K562 (cell line): ENCODE data around the gene MRNIP. TPM values are rescaled to one million over a fixed set of nuclear protein-coding genes. Genes with fewer than 3 reads are reported as not detected.

Source experiments
- ATAC-seq: fragments of 200-7000 bp; cut with Tn5 transposase; 3 replicates; pipeline ENCODE4 v1.9.1; 2020; ENCODE audit warnings: moderate library complexity
- BruUV-seq: library from RNA; stranded (reverse); fragments of 400-500 nt; replicated peaks from 2 replicates; lab custom pipeline; 2021; lab: Mats Ljungman, UMichigan
- CTCF ChIA-PET: fragments of 300-600 bp; formaldehyde crosslinking; extraction: SDS; loops from one replicate; lab custom pipeline; 2021; ENCODE audit warnings: low intra/inter-chr PET ratio; lab: Yijun Ruan, JAX
- POLR2A ChIA-PET: fragments of 300-600, 350-650 bp; sonication (Branson Sonifier 250); formaldehyde crosslinking; extraction: SDS; loops from one replicate; lab custom pipeline; 2021; ENCODE audit warnings: antibody characterized with exemption, inconsistent platforms; lab: Yijun Ruan, JAX
- DNase-seq, 4 experiments: peaks; one replicate each; pipeline versions ENCODE4 v3.0.0 to v3.0.0-alpha.2; 2011 to 2018; ENCODE audit warnings: low spot score in 3 of 4, mixed read lengths in 3 of 4; ENCODE audit errors: extremely low read depth in 1 of 4
- FAIRE-seq: peaks from 2 replicates; lab custom pipeline; 2011; peaks lifted over from hg19 to GRCh38; lab: Jason Lieb, UNC
- H2AFZ ChIP-seq: 2 replicates; pipeline ENCODE4 v1.6.0; 2011; ENCODE audit warnings: low read depth, low read length, control low read depth, inconsistent platforms
- H3K27ac ChIP-seq: fragments of 200-600 bp; 3 replicates; pipeline ENCODE4 v1.8.0; 2011; ENCODE audit warnings: low read depth, mild to moderate bottlenecking, control low read depth, inconsistent platforms, low read length, moderate library complexity, mixed read lengths; ENCODE audit errors: extremely low read depth
- H3K27me3 ChIP-seq, 2 experiments: fragments of 300-600 bp in 1 of 2; 2 replicates in 1 of 2; 3 replicates in 1 of 2; pipeline versions ENCODE4 v1.6.0 to v1.8.0; 2011; ENCODE audit warnings: inconsistent platforms in 2 of 2, low read length in 2 of 2, mild to moderate bottlenecking in 1 of 2, mixed read lengths in 1 of 2, moderate library complexity in 1 of 2; ENCODE audit not compliant: control insufficient read depth in 2 of 2, insufficient read depth in 2 of 2
- H3K36me3 ChIP-seq: fragments of 300-600 bp; 3 replicates; pipeline ENCODE4 v1.8.0; 2011; ENCODE audit warnings: mild to moderate bottlenecking, low read length, inconsistent platforms; ENCODE audit not compliant: control insufficient read depth, insufficient read depth
- H3K4me1 ChIP-seq, 2 experiments: fragments of 200-600 bp in 1 of 2; replicated peaks in 1 of 2; 2 replicates in 1 of 2; 3 replicates in 1 of 2; pipeline versions ENCODE4 v1.5.1 to v1.8.0; 2011; ENCODE audit warnings: inconsistent platforms in 2 of 2, low read length in 2 of 2, mild to moderate bottlenecking in 1 of 2, mixed read lengths in 1 of 2, moderate library complexity in 1 of 2; ENCODE audit not compliant: control insufficient read depth in 2 of 2, insufficient read depth in 2 of 2
- H3K4me2 ChIP-seq: 2 replicates; pipeline ENCODE4 v1.6.1; 2011; ENCODE audit warnings: low read length, control low read depth, inconsistent platforms, mixed read lengths; ENCODE audit not compliant: insufficient read depth
- H3K4me3 ChIP-seq: fragments of 200-600 bp; sonication (generic), shearing (Covaris generic); 2 replicates; pipeline ENCODE4 v1.5.1; 2016; ENCODE audit warnings: control low read depth, inconsistent platforms
- H3K79me2 ChIP-seq: fragments of 200-600 bp; 3 replicates; pipeline ENCODE4 v1.8.0; 2011; ENCODE audit warnings: low read length, inconsistent platforms; ENCODE audit not compliant: control insufficient read depth, insufficient read depth
- H3K9ac ChIP-seq, 2 experiments: 2 replicates each; pipeline versions ENCODE4 v1.6.0 to v1.6.1; 2011; ENCODE audit warnings: low read depth in 2 of 2, low read length in 2 of 2, control low read depth in 1 of 2, inconsistent platforms in 1 of 2, mild to moderate bottlenecking in 1 of 2, mixed read lengths in 1 of 2; ENCODE audit not compliant: insufficient read depth in 1 of 2
- H3K9me1 ChIP-seq: one replicate; pipeline ENCODE4 v1.6.0; 2011; ENCODE audit warnings: inconsistent platforms, mild to moderate bottlenecking, low read length, moderate library complexity; ENCODE audit not compliant: control insufficient read depth, insufficient read depth
- H3K9me3 ChIP-seq: replicated peaks from 2 replicates; pipeline ENCODE4 v1.5.1; 2011; ENCODE audit warnings: low read depth, low read length, inconsistent platforms; ENCODE audit not compliant: control insufficient read depth, insufficient read depth
- H4K20me1 ChIP-seq: replicated peaks from 2 replicates; pipeline ENCODE4 v1.6.1; 2011; ENCODE audit warnings: low read length, inconsistent platforms, mixed read lengths; ENCODE audit not compliant: control insufficient read depth, insufficient read depth
- ARID1B ChIP-seq: fragments of 450-650 bp; IDR thresholded peaks from 2 replicates; pipeline ENCODE4 v1.6.1; 2016; ENCODE audit warnings: antibody characterized with exemption, mild to moderate bottlenecking, inconsistent platforms
- BCL6 ChIP-seq: fragments of 250-450 bp; sonication (Bioruptor Pico); IDR thresholded peaks from 2 replicates; pipeline ENCODE4 v1.4.0; 2020
- FOXP1 ChIP-seq: sonication (generic); formaldehyde crosslinking; IDR thresholded peaks from 2 replicates; pipeline ENCODE4 v1.8.0; 2022; ENCODE audit warnings: mild to moderate bottlenecking, missing genetic modification reagents
- HNRNPL ChIP-seq: fragments of 200-400 bp; formaldehyde crosslinking; IDR thresholded peaks from 2 replicates; pipeline ENCODE4 v1.6.1; 2017; ENCODE audit warnings: low read depth, mild to moderate bottlenecking, low read length
- MAFG ChIP-seq: fragments of 450-650 bp; conservative IDR thresholded peaks from 2 replicates; pipeline ENCODE4 v1.6.1; 2016; ENCODE audit warnings: missing genetic modification characterization, missing compliant biosample characterization
- MECOM ChIP-seq: fragments of 250-450 bp; sonication (Bioruptor Pico); IDR thresholded peaks from 2 replicates; pipeline ENCODE4 v1.8.0; 2022; ENCODE audit warnings: inconsistent platforms
- PRDM10 ChIP-seq: fragments of 450-650 bp; IDR thresholded peaks from 2 replicates; pipeline ENCODE4 v1.6.1; 2018; ENCODE audit not compliant: partially characterized antibody
- PTRF ChIP-seq: fragments of 450-650 bp; IDR thresholded peaks from 2 replicates; pipeline ENCODE4 v1.6.1; 2016; ENCODE audit warnings: mild to moderate bottlenecking, missing genetic modification characterization, missing compliant biosample characterization
- SFPQ ChIP-seq: fragments of 200-400 bp; formaldehyde crosslinking; IDR thresholded peaks from 2 replicates; pipeline ENCODE4 v1.6.1; 2017; ENCODE audit warnings: mild to moderate bottlenecking, low read depth, low read length, moderate library complexity
- SRSF7 ChIP-seq: fragments of 200-400 bp; formaldehyde crosslinking; optimal IDR thresholded peaks from 2 replicates; pipeline ENCODE3; 2017; ENCODE audit warnings: mild to moderate bottlenecking, low read depth, low read length
- WGBS: fragments of 100-300 bp; shearing (Covaris generic); methylation state at CpG from one replicate; pipeline ENCODE4 v1.1.6; 2016; ENCODE audit warnings: low coverage, mixed read lengths; ENCODE audit not compliant: insufficient coverage; ENCODE audit errors: missing lambda C conversion rate; 5-methylcytosine and 5-hydroxymethylcytosine counted together
- in situ Hi-C: fragments of 300-500 bp; cut with MboI; formaldehyde crosslinking; loops from 4 replicates; pipeline ENCODE4 v1.15.0; 2018; ENCODE audit warnings: inconsistent platforms, mixed read lengths
- intact Hi-C: fragments of 100-400 bp; cut with micrococcal nuclease; formaldehyde crosslinking; loops from 2 replicates; pipeline ENCODE4 v1.14.2; 2022
- polyA plus RNA-seq, 8 experiments: library from polyadenylated mRNA; depleted of rRNA in 4 of 8; stranded (reverse) in 5 of 8; unstranded in 3 of 8; fragments of >200 nt; fragmentation: Nextera tagmentation in 2 of 8; fragmentation: Illumina TruSeq in 1 of 8; extraction: Ambion mirVana in 2 of 8; extraction: Trizol in 1 of 8; gene quantifications; 2 replicates each; pipeline versions ENCODE4 v1.2.1 to v1.2.3, GENCODE V29; 2011 to 2014; ENCODE audit warnings: inconsistent platforms in 1 of 8, missing spikeins in 1 of 8
- total RNA-seq, 7 experiments: library from RNA; depleted of rRNA in 6 of 7; stranded (reverse); fragments of >200 nt in 6 of 7; fragmentation: Illumina TruSeq in 2 of 7; extraction: Trizol in 2 of 7; gene quantifications; 2 replicates each; pipeline versions ENCODE4 v1.2.1 to v1.2.3, GENCODE V29; 2011 to 2021; ENCODE audit warnings: low replicate concordance in 1 of 7

The MRNIP gene
- total and polyA plus RNA-seq, 9 of the 15 experiments (the other 6 are each of a cell fraction or from before 2014, with no cell fraction given), result 3.6 to 39.0 (median 16.8) TPM

- Histone ChIP-seq H3K4me2 (no peak overlapping the region), H3K9me3 (no peaks in the 10 kb centered on the region), H3K36me3 (peaks cover 54% of the 10 kb centered on the region; the same call in 2 of the 3 replicates), H4K20me1 (no peaks in the 10 kb centered on the region), H3K79me2 (peaks cover 25% of the 10 kb centered on the region), H3K9ac (no peak overlapping the region), H2AFZ (no peak overlapping the region), H3K4me1 (peaks cover 6 to 43% of the 10 kb centered on the region in 2 experiments; a peak in 4 of 5 replicates), H3K9me1 (peaks cover 5% of the 10 kb centered on the region), H3K27ac (peak overlapping the region; percentile 33; the same call in 2 of the 3 replicates), H3K4me3 (no peak overlapping the region), H3K27me3 (no peaks in the 10 kb centered on the region)
- BruUV-seq, result no TSS peak
- peak; percentile 68 for FAIRE-seq
- ChIA-PET POLR2A (interaction anchor here (1.1 kb wide), 1 partner anchor 17 kb away, joined by 3 read pairs; no protein-coding TSS in a partner anchor), CTCF (no interaction called here)
- in situ Hi-C loops (no loop called here), intact Hi-C loops (loop anchor here (5.0 kb wide), 1 partner anchor 98 kb away; the partner anchor contains the start of gene MGAT4B)
- no peak for DNase-seq
- WGBS, result 71% methylated on average over 8 of the region's 8 CpGs
- no peak for ATAC-seq
- TF ChIP-seq ARID1B (peak; percentile 22; the same call in 1 of the 2 replicates), BCL6 (CRISPR knock-in tag) (no peak), SFPQ (no peak), PRDM10 (no peak), HNRNPL (no peak), FOXP1 (CRISPR knock-in tag) (no peak), MECOM (CRISPR knock-in tag) (no peak), MAFG (tag) (peak; percentile 41; the same call in 1 of the 2 replicates), PTRF (tag) (no peak), SRSF7 (no peak)
Observed at GRCh38 chr5:179905161-179905560, 46.5 kb upstream of the MRNIP start.
